Activated T-helper 1 cell treated with anti-CD3 and anti-CD28 coated beads, Interleukin-2, amount 50 U/mL, for 16 hours (primary cell): ENCODE data around the gene AXL.
A peak's percentile ranks its signal among the peaks of the same experiment; 100 is the strongest.
"Not testable (repeated sequence)": the region's sequence is repeated elsewhere in the genome, so short reads cannot be mapped to it uniquely, and the experiment has no call there.

Source experiments
- DNase-seq, 2 donors: peaks; one replicate each; pipeline ENCODE4 v3.0.0-alpha.2; 2020; ENCODE audit warnings: low read depth in 1 of 2, low spot score in 1 of 2

AXL gene

DNA sequence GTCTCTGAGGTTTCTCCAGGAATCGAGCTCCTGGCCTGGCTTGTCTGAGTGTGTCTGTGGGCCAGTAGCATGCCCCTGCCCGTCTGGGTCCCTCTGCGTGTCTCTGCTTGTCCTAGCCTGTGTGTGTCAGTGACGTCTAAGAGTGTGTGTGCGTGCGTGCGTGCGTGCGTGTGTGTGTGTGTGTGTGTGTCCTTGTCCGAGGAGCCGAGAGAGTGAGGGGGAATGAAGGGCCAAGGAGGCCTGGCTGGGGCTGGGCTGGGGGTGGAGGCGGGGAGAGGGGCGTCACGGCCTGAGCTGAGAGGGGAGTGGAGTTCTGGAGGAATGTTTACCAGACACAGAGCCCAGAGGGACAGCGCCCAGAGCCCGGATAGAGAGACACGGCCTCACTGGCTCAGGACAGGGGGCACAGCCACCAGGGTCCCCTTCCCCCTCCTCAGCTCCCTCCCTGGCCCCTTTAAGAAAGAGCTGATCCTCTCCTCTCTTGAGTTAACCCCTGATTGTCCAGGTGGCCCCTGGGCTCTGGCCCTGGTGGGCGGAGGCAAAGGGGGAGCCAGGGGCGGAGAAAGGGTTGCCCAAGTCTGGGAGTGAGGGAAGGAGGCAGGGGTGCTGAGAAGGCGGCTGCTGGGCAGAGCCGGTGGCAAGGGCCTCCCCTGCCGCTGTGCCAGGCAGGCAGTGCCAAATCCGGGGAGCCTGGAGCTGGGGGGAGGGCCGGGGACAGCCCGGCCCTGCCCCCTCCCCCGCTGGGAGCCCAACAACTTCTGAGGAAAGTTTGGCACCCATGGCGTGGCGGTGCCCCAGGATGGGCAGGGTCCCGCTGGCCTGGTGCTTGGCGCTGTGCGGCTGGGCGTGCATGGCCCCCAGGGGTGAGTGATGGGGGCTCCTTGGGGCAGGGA is at the start of gene AXL:
AXL (plus strand) TSS at position 609 of the 893 bp plus-strand sequence; CDS start at position 779, 170 bp downstream.
- no peak for DNase-seq

DNA sequence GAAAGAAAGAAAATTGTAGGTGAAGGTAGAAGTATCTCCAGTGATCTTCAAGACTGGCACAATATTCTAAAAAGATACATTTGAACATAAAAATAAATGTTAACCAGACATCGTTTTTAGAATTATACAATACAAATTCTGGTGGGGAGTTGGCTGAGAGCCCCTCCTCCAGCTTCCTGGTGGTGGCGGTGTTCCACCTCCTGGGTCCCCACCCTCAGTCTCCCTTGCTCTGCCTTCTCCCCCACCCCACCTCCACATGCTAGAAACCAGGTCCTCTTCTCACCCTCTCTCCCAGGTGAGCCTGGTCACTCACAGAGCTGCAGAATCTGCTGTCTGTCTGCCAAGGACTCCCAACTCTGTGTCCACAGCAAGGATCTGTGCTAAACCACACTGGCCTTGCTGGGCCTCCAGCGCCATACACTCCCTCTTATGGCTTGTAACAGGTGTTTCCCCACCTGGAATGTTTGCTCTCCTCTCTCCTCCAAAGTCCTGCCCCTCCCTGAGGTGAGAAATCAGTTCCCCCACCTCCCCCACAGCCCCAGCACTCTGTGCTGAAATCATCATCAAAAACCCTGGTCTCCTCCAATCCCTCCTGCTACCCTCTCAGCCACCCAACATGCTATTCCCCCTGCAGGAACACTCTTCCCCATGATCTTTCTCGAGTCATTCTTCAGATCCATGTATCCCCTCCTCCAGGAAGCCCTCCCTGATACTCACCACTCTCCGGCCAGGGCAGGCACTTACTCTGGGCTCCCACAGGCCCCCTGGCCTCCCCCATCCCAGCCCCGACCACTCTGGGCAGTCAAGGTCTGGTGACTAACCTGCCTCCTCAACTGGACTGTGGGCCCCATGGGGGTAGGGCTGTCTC is 46.5 kb upstream of the AXL start:
- no peak for DNase-seq

DNA sequence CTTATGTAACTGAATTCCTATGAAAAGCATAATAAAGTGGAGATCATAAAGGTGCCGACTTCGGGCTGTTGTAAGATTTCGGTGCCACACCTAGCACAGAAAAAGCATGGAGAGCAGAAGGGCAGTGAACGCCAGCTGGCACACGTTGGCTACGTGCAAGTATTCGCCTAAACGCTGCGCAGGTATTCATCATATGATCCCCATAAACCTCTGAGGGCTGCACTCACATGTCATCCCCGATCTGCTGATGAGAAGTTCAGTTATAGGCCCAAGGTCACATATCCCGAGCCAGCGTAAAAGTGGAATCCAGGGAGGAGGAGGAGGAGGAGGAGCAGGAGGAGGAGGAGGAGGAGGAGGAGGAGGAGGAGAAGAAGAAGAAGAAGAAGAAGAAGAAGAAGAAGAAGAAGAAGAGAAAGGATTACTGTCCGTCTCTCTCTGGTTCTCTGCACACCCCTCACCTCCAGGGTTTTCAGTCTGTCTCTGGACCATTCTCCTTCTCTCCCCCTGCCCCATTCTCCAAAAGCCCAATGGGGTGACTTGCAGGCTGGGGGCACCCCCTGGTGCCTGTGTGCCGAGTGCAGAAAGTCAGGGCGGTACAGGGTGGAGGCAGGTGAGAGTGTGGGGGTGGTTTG is 44.6 kb upstream of the AXL start:
- DNase-seq = no peak

DNA sequence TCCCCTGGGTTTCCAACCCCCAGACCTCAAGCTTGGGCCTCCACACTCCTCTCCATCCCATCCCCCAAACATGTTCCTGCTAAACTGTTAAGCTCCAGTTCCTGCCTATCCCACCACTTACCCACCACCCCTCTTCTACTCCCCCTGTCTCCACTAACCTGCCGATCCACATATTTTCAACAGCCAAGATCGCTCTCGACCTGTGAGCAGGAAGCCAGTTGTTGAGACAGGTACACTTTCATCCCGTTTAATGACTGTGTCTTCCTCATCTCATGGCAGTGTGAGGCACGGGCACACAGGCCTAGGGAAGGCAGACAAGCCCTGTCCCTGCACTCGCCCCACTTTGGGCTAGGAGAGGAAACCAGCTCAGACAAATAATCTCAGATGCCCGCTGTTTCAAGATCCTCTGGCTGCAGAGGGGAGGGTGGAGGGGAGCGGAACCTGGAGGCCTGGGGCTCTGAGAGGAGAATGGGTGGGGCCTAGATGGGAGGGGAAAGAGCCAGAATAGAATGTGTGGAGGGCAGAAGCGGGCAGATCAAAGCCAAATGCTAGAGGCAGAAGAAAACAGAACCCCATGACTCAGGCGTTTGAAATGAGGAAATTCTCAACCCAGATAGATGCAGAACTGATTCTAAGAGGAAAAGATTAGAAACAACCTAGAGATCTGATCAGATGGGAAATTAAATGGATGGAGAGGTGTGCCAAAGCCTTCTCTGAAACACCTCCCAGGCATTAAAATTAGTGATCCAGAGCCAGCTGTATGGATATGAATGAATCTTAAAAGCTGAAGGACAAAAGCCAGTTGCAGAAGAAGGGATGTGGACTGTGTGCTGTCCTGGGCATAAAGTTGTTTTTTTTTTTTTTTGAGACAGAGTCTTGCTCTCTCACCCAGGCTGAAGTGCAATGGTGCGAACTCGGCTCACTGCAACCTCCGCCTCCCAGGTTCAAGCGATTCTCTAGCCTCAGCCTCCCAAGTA is 42.9 kb upstream of the AXL start:
- no peak for DNase-seq

DNA sequence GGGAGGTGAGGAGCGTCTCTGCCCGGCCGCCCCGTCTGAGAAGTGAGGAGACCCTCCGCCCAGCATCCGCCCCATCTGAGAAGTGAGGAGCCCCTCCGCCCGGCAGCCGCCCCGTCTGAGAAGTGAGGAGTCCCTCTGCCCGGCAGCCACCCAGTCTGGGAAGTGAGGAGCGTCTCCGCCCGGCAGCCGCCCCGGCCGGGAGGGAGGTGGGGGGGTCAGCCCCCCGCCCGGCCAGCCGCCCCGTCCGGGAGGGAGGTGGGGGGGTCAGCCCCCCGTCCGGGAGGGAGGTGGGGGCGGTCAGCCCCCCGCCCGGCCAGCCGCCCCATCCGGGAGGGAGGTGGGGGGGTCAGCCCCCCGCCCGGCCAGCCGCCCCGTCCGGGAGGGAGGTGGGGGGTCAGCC is 38.9 kb upstream of the AXL start:
- DNase-seq = not testable (repeated sequence)

DNA sequence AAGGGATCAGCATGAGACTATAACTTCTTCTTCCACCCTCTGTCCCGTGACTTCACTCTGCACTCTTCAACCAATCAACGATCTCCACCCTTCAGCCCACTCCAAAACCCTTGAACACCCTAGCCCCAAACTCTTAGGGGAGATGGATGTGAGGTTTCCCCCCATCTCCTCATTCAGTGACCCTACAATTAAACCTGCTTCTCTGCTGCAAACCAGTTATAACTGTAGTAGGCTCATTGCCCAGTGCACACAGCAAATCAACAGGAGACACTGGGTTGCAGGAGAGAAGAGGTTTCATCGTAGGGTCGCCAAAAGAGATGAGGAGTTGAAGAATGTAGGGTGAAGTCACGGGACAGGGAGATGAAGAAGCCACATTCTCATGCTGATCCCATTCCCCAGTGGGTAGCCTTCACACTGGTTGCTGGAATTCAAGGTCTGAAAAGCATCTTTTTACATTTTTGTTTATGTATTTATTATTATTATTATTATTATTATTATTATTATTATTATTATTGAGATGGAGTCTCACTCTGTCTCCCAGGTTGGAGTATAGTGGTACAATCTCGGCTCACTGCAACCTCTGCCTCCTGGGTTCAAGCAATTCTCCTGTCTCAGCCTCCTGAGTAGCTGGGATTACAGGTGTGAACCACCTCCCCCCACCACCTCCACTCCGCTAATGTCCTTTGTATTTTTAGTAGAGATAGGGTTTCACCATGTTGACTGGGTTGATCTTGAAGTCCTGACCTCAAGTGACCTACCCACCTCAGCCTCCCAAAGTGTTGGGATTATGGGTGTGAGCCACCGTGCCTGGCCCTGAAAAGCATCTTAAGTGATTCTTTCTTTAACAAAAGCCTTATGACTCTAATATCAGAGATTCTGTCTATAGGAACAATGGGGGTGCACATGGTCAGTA is 31.8 kb upstream of the AXL start:
- DNase-seq = no peak

DNA sequence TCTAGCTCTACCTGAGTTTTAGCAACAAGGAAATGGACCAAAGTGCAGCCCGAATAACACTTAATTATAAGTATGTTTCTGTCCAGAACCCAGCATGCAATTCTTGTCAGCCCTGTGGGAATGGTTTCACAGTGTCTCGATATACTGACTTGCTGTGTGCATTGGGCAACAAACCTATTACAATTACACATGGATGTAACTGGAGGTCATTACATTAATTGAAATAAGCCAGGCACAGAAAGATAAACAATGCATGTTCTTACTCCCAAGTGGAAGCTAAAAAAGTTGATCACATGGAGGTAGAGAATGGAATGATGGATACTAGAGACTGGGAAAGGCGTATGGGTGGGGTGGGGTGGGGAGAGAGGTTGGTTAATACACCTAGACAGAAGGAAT is 31.1 kb upstream of the AXL start:
- DNase-seq = no peak

DNA sequence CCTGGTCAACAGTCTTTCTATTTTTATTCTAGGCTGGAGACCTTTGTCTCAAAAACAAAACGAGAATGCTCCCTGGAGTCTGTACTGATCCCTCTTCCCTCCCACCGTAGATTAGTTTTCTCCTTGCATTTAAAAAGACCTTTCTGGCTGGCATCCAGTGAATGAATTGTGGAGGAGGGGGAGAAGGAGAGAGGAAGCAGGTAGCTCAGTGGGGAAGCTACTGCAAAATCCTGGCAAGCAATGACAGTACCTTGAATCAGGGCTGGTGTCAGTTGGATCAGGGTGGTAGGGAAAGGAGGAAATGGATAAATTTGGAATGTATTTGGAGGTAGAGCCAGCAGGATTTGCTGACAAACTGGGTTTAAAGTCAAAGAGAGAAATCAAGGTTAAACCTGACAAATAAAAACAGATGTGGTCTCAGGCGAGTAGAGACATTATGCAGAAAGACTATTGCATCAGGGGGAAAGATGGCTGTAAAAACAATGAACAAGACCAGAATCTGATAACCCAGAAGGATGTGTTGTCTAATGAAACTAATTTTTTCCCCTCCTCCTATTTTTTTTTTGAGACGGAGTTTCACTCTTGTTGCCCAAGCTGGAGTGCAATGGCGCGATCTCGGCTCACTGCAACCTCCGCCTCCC is 29.5 kb upstream of the AXL start:
- no peak for DNase-seq

DNA sequence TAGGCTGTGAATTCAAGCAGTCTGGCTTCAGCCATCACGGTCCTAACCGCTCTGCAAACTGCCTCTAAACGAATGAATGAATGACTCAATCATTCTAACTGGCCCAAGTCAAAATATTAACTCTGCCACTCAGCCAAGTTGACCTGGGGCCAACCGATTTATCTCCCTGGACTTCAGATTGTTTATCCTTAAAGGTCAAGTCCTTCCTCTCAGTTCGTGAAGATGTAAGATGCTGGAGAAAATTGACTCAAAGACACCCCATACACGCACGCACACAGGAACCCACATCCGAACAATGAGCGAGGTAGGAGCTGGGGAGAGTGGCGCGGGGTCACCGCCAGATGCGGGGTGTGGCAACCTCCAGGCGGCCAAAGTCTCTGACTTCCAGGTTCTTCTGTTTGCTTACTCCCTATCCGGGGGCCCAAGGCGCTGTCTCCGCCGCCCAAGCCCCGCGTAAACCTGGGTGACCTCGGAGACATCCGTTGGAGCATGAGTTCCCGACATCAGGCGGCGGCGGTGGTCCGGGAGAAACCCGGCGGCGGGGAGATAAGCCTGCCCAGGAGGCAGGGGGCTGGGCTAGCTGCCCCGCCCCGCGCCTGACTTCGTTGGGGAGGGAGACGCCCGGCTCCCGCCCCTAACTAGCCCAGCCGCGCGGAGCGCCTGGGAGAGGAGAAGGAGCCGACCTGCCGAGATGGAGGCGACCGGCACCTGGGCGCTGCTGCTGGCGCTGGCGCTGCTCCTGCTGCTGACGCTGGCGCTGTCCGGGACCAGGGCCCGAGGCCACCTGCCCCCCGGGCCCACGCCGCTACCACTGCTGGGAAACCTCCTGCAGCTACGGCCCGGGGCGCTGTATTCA is 26.2 kb upstream of the AXL start, which contains the start of gene CYP2S1:
CYP2S1 (plus strand) TSS at position 646 of the 856 bp plus-strand sequence; CDS start at position 692, 46 bp downstream.
- DNase-seq = no peak

DNA sequence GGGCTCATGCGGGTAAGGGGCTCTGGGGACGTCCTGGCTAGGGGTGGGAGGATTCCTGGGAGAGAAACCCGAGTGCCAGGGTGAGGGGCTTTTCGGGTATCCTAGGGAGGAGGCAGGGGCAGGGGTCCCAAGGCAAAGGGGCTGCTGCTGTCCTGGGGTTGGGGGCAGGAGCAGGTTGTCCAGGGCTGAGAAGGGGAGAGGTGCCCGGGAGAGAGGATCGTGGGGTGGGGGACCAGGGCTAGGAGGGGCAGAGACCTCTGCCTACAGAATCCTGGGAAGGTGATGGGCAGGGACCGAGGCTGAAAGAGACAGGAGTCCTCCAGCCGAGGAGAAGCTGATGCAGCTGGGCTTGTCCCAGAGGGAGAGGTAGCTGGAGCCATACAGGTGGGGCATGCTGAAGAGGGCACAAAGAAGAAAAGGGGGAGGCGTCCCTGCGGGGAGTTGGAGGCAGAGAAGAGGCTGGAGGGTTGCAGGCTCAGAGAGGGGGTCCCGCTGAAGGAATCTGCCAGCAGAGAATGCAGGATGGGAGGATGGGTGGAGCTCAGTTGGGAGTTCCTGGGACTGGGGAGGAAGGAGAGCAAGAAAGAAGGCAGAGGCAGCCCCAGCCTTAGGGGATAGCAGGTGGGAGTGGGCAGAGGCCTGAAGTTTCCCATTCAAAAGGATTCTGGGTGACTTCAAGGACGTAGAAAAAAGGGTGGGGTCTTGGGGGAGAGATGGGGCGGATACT is 25.4 kb upstream of the AXL start:
- no peak for DNase-seq

DNA sequence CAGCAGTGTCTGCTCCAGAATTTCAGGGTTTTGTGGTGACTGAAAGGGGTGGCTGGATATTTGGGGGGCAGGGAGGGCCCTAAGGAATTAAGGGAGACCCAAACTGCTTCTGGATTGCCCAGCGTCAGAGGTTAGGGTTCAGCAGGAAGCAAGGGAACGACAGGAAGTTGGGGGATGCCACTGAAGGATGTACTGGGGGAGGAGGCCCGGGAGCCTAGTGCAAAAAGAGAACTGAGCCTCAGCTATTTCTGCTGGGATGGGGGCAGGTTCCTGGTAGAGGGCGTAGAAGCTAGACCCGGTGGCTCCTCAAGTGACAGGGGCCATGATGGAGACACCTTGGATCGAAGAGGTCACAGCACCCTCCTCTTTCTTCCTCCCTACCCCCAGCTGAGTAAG is 24.9 kb upstream of the AXL start:
- no peak for DNase-seq

DNA sequence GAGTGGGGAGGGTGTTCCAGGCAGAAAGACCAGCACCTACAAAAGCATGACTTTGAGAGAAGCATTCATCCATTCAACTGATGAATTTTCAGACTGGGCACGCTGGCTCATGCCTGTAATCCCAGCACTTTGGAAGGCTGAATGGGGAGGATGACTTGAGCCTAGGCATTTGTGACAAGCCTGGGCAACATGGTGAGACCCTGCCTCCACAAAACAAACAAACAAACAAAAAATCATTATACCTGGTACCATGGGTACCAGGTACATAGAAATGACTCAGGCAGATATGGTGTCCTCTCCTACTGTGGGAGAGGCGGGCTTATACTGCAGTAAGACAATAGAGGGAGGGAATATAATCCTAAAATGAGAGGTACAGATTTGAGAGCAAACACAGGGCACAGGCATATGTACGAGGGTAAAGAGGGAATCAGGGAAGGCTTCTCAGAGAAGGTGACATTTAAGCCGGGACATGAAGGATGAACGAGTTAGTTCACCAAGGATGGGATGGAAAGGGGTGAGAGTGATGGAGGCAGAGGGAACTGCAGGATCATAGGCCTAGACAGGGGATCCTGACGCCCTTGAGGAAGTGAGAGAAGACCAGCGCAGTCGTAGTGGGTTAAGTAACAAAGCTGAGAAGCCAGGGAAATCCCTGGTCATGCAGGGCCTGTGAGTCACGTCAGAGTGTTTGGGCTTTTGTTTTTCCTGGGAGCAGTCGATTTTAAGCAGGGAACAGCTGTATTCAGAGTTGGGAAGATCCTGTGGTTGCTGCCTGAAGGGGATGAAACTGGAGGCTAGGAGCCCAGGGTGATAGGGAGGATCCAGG is 23.1 kb upstream of the AXL start:
- DNase-seq = no peak

DNA sequence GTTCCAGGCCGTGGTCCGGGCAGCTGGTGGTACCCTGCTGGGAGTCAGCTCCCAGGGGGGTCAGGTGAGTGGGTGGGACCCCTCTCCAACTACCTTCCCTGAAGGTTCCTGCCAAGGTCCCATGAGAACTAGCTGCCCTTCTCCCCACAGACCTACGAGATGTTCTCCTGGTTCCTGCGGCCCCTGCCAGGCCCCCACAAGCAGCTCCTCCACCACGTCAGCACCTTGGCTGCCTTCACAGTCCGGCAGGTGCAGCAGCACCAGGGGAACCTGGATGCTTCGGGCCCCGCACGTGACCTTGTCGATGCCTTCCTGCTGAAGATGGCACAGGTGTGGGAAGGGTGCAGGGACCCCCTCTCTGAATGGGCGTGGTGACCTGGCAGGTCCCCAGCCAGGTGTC is 20.5 kb upstream of the AXL start:
- DNase-seq = no peak

DNA sequence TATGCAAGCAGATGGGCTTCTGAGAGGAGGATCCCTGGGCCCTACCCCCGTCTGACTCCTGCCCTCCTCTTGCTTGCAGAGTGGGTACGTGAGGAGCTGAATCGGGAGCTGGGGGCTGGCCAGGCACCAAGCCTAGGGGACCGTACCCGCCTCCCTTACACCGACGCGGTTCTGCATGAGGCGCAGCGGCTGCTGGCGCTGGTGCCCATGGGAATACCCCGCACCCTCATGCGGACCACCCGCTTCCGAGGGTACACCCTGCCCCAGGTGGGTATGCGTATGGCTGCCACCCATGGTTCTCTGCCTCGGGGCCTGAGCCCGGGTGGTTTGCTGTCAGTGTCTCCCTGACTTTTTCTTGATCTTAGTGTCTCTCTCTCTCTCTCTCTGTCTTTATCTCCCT is 15.7 kb upstream of the AXL start:
- no peak for DNase-seq

DNA sequence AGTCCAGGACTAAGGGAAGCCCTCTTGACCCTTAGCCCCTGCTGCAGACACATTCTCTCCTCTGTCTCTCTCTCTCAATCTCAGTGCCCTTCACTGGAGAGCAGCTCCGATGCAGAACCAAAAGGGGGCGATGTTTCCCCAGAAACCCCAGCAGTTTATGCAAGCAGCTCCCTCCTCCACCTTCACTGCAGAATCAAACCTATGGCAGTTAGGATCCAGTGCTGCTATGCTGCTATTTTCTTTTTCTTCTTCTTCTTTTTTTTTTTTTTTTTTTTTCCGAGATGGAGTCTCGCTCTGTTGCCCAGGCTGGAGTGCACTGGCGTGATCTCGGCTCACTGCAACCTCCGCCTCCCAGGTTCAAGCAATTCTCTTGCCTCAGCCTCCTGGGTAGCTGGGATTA is 14.7 kb upstream of the AXL start:
- DNase-seq = peak; percentile 65 to 68

DNA sequence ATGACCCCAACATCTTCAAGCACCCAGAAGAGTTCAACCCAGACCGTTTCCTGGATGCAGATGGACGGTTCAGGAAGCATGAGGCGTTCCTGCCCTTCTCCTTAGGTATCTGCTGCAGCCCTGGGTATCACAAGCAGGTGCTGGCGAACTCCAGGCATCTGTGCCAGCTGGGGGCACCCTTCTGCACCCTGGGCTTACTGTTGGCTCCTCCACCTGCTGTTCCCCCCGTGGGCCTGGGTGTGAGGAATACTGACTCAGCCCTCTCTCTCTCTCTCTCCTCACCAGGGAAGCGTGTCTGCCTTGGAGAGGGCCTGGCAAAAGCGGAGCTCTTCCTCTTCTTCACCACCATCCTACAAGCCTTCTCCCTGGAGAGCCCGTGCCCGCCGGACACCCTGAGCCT is 13.0 kb upstream of the AXL start:
- no peak for DNase-seq
